Measurements from ENCODE around the gene MVB12A.

Gene MVB12A

GRCh38 chr19:17471410-17472125 lies 51.7 kb downstream of the MVB12A start:
- no peak for DNase-seq (ENCODE audit: low spot score)

DNA sequence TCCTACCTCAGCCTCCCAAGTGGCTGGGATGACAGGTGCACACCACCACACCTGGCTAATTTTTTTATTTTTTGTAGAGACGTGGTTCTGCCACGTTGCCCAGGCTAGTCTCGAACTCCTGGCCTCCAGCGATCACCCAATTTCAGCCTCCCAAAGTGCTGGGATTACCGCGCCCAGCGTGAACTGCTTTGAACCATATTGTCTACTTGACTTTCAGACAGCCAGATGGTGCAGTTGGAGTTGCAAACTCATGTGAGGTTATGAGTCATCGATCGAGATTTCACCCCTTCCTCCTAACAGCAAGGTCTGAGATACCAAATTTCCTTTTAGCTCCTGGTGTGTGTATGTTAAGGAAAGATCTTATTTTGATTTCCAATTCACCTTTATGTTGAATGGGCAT lies 53.2 kb downstream of the MVB12A start:
- no peak for DNase-seq (ENCODE audit: low spot score)

Data from COLO829 (cell line).